Fibroblast of peridontal ligament (primary cell): Measurements from ENCODE around the gene LMF1.

Source experiments
- DNase-seq: peaks from one replicate; pipeline ENCODE4 v3.0.0-alpha.2; 2010; ENCODE audit errors: extremely low read depth

The LMF1 gene

GRCh38 chr16:970766-971581 lies at the start of gene LMF1:
Gene LMF1, minus strand, starts transcription at chr16:970984. Its CDS starts 4 bp downstream, at chr16:970980.
- DNase-seq, result peak; percentile 79

GRCh38 chr16:1020091-1020399 lies 49.3 kb upstream of the LMF1 start:
- DNase-seq, result no peak

GRCh38 chr16:1019231-1020090 lies 48.7 kb upstream of the LMF1 start:
- peak; percentile 53 for DNase-seq

- DNase-seq, result no peak
These were observed 47.8 kb upstream of the LMF1 start for GRCh38 chr16:1018447-1019198.

- no peak for DNase-seq
These were observed 44.1 kb upstream of the LMF1 start for GRCh38 chr16:1014771-1015495.

GRCh38 chr16:1014221-1014620 lies 43.4 kb upstream of the LMF1 start:
- no peak for DNase-seq

- DNase-seq, result no peak
These were observed 42.8 kb upstream of the LMF1 start for GRCh38 chr16:1013593-1013900.

- DNase-seq, result no peak
These were observed 42.2 kb upstream of the LMF1 start for GRCh38 chr16:1012722-1013592.

- no peak for DNase-seq
These were observed 41.4 kb upstream of the LMF1 start for GRCh38 chr16:1012135-1012534.

- no peak for DNase-seq
These were observed 40.7 kb upstream of the LMF1 start for GRCh38 chr16:1011316-1012082.

- no peak for DNase-seq
These were observed 40.0 kb upstream of the LMF1 start for GRCh38 chr16:1010815-1011214.

GRCh38 chr16:1010251-1010650 lies 39.5 kb upstream of the LMF1 start:
- DNase-seq, result no peak

- DNase-seq, result no peak
These were observed 38.8 kb upstream of the LMF1 start for GRCh38 chr16:1009358-1010150.

- no peak for DNase-seq
These were observed 37.3 kb upstream of the LMF1 start for GRCh38 chr16:1008085-1008484.

- DNase-seq, result no peak
These were observed 36.6 kb upstream of the LMF1 start for GRCh38 chr16:1007284-1007850.

GRCh38 chr16:1006781-1007180 lies 36.0 kb upstream of the LMF1 start:
- DNase-seq, result no peak

- DNase-seq, result no peak
These were observed 34.5 kb upstream of the LMF1 start for GRCh38 chr16:1005286-1005685.

- DNase-seq, result no peak
These were observed 32.9 kb upstream of the LMF1 start for GRCh38 chr16:1003391-1004347.
